GM12801 (cell line): ENCODE measurements around the gene PYGB.

Experiments used
- CTCF ChIP-seq: IDR thresholded peaks from one replicate; pipeline ENCODE4 v1.5.1; 2011; ENCODE audit warnings: control low read depth; ENCODE audit not compliant: insufficient read length; ENCODE audit errors: extremely low read depth

The PYGB gene

GRCh38 chr20:25321262-25321831 lies 73.5 kb downstream of the PYGB start:
- no peak for TF ChIP-seq CTCF

DNA sequence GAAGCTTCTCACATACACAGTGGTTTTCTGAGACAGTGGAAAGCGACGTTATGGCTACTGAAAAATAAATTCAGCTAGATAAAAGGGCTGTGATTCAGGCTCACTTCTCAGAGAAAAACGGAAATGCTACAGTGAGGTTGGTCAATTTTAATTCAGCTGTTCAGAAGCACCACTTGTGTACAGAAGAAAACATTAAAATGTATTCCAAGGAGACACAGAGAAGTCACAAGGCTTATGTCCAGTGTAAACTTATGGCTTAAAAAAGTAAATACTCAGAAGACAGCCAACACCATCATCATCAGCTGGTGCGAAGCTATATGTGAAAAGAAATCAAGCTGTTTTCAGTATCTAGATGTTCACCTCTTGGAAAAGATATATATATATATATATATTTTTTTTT lies 74.1 kb downstream of the PYGB start:
- no peak for TF ChIP-seq CTCF

DNA sequence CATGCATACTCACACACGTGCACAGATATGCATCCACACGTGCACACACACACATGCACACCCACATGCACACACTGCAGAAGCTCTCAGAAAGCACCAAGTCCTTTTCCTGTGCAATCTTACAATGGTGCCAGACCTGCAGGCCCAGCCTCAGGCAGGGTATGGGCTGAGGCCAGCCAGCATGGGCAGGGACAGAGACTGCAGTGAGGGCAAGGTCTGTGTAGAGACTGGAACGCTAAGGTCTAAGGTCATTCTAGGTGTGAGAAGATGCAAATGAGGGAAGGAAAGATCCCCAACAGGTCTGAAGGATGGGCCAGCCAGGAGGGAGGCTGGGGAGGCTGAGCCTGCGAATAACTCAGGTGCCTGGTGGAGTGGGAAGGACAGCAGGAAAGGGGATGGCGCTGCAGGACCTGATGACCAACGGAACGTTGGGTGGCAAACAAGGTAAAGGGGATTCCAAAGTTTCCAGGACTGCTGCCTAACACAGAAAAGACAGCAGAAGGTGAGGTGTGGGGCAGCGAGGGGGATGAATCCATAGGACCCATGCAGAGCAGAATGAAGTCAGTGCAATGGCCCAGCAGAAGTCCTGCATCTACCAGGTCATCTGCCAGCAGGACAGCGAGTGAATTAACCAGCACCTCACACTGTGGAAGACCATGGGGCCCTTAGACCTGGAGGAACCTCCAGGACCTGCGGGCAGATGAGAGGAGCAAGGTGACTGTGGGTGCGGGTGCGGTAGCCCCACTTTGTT lies 75.8 kb downstream of the PYGB start:
- TF ChIP-seq CTCF, result no peak

DNA sequence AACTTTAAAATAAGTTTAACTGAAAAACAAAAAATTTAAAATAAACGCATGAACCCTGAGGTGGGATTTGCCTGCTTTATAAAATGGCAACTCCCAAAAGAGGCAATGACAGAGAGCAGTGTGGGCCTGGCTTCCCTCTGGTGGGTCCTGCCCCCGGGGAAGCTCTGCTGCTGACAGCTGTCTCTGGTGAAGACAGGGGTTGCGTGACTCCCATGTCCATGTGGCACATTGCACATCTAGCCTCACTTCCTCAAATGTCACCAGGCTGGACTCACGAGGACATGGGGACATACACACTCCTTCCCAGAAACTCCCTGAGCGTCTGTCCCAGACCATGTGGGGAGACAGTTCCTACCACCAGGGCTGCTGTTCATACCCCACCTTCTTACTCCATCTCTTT lies 76.5 kb downstream of the PYGB start:
- TF ChIP-seq CTCF, result no peak

DNA sequence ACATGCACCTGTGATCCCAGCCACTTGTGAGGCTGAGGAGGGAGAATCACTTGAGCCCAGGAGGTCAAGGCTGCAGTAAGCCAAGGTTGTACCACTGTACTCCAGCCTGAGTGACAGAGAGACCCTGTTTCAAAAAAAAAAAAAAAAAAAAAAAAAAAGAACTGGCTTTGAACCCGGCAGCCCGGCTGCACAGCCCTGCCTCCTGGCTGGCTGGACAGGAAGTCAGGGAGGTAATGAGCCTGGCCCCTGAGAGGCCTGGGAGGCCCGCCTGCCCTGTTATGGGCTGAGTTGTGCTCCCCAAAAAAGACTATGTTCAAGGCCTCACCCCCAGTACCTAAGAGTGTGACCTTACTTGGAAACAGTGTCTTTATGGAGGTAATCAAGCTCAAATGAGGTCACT lies 77.2 kb downstream of the PYGB start:
- TF ChIP-seq CTCF, result no peak

DNA sequence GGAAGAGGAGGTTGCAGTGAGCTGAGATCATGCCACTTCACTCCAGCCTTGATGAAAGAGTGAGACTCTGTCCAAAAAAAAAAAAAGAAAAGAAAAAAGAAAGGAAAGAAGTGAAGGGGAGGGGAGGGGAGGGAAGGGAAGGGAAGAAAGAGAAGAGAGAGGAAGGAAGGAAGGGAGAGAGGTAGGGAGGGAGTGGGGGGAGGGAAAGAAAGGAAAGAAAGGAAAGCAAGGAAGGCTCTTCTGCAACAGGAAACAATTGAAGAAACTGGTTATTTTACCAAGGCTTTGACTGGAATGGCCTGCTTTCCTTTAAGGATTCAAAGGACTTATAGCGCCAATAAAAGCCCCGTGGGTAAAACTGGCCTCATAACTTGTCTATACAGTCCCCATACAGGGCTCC lies 78.1 kb downstream of the PYGB start:
- no peak for TF ChIP-seq CTCF

- TF ChIP-seq CTCF, result no peak
Observed at GRCh38 chr20:25327521-25328235, 79.8 kb downstream of the PYGB start.
